ENCODE measurements around the gene ZIC4. TPM values are rescaled to one million over a fixed set of nuclear protein-coding genes. Genes with fewer than 3 reads are reported as not detected.

The ZIC4 gene
- total and polyA plus RNA-seq, 7 donors: not detected

DNA sequence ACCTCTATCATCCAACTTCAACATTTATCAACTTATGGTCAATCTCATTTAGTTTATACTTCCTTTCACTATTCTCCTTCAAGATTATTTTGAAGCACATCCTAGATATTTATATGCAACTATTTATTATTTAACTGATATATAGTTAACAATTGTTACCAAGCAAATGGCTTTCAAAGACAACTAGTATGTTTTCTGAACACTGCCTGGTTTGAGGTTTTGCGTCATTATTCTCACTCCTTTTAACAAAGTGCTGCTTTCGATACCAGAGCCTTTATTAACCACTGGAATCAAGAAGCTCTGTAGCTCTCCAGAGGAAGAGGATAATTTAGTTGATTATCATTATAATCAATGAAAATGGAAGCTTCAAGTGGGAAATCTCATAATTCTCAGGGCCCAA lies 22.4 kb upstream of the ZIC4 start:
- Histone ChIP-seq H3K27ac (no peak overlapping the region), H3K4me1 (peaks cover 0 to 7% (median 3%) of the 10 kb centered on the region in 4 donors), H3K27me3 (peaks cover 18 to 60% (median 24%) of the 10 kb centered on the region in 3 donors), H3K4me3 (no peak overlapping the region), H3K9me3 (no peaks in the 10 kb centered on the region), H3K36me3 (no peaks in the 10 kb centered on the region)
- 90 to 91% methylated on average over 2 of the region's 2 CpGs for WGBS, 2 donors
- intact Hi-C loops (cut with DNase I): no loop called here
- TF ChIP-seq POLR2A (IDR thresholded peaks at IDR 0.05): no peak
- DNase-seq: no peak

DNA sequence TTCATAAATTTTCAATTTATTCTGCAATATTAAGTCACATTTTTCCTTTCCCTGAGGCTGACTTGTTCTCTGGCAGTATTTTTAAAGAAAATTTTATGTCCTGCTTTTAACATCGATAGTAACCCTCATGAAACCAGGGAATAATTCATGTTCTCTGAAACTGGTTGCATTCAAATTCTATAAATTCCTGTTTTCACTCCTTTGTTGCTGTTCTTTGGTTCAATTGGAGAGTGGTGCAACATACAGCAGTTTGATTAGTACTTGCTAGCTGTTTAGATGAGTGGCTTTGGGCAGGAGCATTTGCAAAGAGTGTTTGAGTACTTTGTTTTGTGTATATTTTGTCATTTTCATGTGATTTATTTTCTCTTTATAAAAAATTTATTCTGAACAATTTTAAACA lies 22.0 kb upstream of the ZIC4 start:
- no peak overlapping the region for H3K4me3 ChIP-seq
- no peaks in the 10 kb centered on the region for H3K36me3 ChIP-seq
- H3K4me1 ChIP-seq: peaks cover 0 to 10% (median 5%) of the 10 kb centered on the region in 4 donors
- peaks cover 22 to 64% (median 28%) of the 10 kb centered on the region in 3 donors for H3K27me3 ChIP-seq
- H3K9me3 ChIP-seq: no peaks in the 10 kb centered on the region
- intact Hi-C loops (cut with DNase I): no loop called here
- H3K27ac ChIP-seq: no peak overlapping the region
- WGBS, 2 donors: 82 to 89% methylated on average over 1 of the region's 1 CpG
- DNase-seq: no peak
- TF ChIP-seq POLR2AphosphoS5 (IDR thresholded peaks at IDR 0.05) (no peak), EP300 (IDR thresholded peaks at IDR 0.05) (no peak), POLR2A (IDR thresholded peaks at IDR 0.05) (no peak)
- TF ChIP-seq, protein P1, sequence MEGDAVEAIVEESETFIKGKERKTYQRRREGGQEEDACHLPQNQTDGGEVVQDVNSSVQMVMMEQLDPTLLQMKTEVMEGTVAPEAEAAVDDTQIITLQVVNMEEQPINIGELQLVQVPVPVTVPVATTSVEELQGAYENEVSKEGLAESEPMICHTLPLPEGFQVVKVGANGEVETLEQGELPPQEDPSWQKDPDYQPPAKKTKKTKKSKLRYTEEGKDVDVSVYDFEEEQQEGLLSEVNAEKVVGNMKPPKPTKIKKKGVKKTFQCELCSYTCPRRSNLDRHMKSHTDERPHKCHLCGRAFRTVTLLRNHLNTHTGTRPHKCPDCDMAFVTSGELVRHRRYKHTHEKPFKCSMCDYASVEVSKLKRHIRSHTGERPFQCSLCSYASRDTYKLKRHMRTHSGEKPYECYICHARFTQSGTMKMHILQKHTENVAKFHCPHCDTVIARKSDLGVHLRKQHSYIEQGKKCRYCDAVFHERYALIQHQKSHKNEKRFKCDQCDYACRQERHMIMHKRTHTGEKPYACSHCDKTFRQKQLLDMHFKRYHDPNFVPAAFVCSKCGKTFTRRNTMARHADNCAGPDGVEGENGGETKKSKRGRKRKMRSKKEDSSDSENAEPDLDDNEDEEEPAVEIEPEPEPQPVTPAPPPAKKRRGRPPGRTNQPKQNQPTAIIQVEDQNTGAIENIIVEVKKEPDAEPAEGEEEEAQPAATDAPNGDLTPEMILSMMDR (IDR thresholded peaks at IDR 0.05): no peak

DNA sequence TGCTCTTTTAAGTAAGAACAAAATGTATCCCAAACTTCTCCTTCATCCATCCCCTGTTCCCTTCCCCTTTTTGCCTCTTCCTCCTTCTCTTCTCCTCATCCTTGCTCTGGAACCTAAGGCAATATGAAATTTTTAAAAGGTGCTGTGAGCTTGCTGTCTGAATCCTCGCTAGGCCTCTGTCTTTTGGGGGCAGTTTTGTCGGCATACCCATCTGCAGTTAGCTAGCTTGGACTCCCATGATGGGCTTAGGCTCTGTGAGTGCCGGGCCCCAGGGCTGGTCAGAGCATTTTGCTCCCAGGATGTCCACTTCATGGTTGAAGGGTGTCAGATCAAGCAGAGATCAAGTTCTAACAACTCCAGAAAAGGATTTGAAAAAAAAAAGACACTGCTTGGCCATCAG lies 21.4 kb upstream of the ZIC4 start:
- intact Hi-C loops (cut with DNase I): no loop called here
- WGBS, 2 donors: 69 to 76% methylated on average over 3 of the region's 3 CpGs
- peaks cover 27 to 70% (median 34%) of the 10 kb centered on the region in 3 donors for H3K27me3 ChIP-seq

DNA sequence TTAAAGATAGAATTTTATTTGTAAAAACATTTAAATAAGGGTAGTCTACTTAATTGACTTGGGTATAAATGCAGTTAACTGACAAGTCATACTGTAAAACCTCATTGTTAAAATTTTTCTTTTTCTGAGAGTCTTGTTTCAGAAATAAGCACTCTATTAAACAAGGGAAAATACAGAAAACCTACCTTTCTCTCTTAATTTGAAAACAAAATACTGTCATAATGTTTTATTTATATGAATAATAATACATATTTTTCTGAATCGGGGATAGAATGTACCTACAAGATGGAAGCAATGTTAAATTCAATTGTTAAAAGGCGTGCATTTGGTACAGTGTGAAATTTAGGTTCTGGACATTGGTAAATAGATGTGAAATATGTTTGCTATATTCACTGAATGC lies 20.6 kb upstream of the ZIC4 start:
- H3K4me3 ChIP-seq: no peak overlapping the region
- intact Hi-C loops (cut with DNase I): no loop called here
- H3K27me3 ChIP-seq: peaks cover 31 to 78% (median 42%) of the 10 kb centered on the region in 3 donors
- no peaks in the 10 kb centered on the region for H3K36me3 ChIP-seq
- no peaks in the 10 kb centered on the region for H3K9me3 ChIP-seq
- H3K27ac ChIP-seq: no peak overlapping the region
- TF ChIP-seq POLR2AphosphoS5 (IDR thresholded peaks at IDR 0.05): no peak
- TF ChIP-seq EP300 (IDR thresholded peaks at IDR 0.05): no peak
- TF ChIP-seq, protein P1 (IDR thresholded peaks at IDR 0.05): no peak
- TF ChIP-seq POLR2A (IDR thresholded peaks at IDR 0.05): no peak
- peaks cover 0 to 15% (median 7%) of the 10 kb centered on the region in 4 donors for H3K4me1 ChIP-seq
- DNase-seq: no peak
- 83 to 90% methylated on average over 2 of the region's 2 CpGs for WGBS, 2 donors

More for the DNA sequence above, 21.4 kb upstream of the ZIC4 start:
- Histone ChIP-seq H3K36me3 (no peaks in the 10 kb centered on the region), H3K9me3 (no peaks in the 10 kb centered on the region), H3K4me1 (peaks cover 0 to 15% (median 7%) of the 10 kb centered on the region in 4 donors), H3K4me3 (no peak overlapping the region), H3K27ac (no peak overlapping the region)
- DNase-seq: no peak
- TF ChIP-seq POLR2A (IDR thresholded peaks at IDR 0.05): no peak
- TF ChIP-seq EP300 (IDR thresholded peaks at IDR 0.05): no peak
- TF ChIP-seq POLR2AphosphoS5 (IDR thresholded peaks at IDR 0.05): no peak
- TF ChIP-seq, protein P1 (IDR thresholded peaks at IDR 0.05): no peak

DNA sequence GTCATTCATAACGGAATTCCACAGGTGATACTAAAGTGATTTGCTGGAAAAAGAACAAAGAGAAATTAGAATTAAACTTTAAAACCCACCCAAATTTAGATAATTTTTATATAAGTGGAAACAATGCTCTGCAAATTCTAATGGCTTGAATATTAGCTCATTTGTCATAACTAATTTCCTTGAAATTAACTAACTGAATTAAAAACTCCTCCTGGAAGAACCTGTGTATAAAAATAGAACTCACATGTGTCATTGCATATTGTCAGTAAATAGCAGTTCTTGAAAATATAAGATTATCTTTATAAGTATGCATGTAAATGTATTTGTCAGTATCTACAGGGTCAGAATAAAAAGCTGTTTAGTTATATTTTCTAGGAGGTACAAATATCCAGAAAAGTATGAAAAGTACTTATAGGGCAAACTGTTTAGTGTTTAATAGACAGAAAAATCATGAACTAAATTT lies 19.1 kb upstream of the ZIC4 start:
- Histone ChIP-seq H3K36me3 (no peaks in the 10 kb centered on the region), H3K4me1 (peaks cover 0 to 28% (median 17%) of the 10 kb centered on the region in 4 donors), H3K9me3 (no peaks in the 10 kb centered on the region), H3K27me3 (peaks cover 47 to 88% (median 57%) of the 10 kb centered on the region in 3 donors), H3K27ac (no peak overlapping the region), H3K4me3 (no peak overlapping the region)
- intact Hi-C loops (cut with DNase I): no loop called here
- 6 to 9% methylated on average over 1 of the region's 1 CpG for WGBS, 2 donors
- TF ChIP-seq POLR2AphosphoS5 (IDR thresholded peaks at IDR 0.05) (no peak), EP300 (IDR thresholded peaks at IDR 0.05) (no peak), POLR2A (IDR thresholded peaks at IDR 0.05) (no peak)
- TF ChIP-seq, protein P1 (IDR thresholded peaks at IDR 0.05): no peak
- no peak for DNase-seq

All from sigmoid colon (tissue), 7 donors.